CD14-positive monocyte (primary cell): Measurements from ENCODE around the gene ERGIC1. TPM values are rescaled to one million over a fixed set of nuclear protein-coding genes. Genes with fewer than 3 reads are reported as not detected.

Experiments
- DNase-seq, 3 donors: peaks; one replicate each; pipeline ENCODE4 v3.0.0-alpha.2; 2011 to 2022
- H2AFZ ChIP-seq: 2 replicates; pipeline ENCODE4 v1.6.0; 2012; ENCODE audit warnings: mild to moderate bottlenecking, low read depth, low read length, inconsistent platforms; ENCODE audit not compliant: insufficient read depth, poor library complexity, severe bottlenecking
- H3K27ac ChIP-seq, 2 donors: 1 replicate in 1 of 2; 2 replicates in 1 of 2; pipeline ENCODE4 v1.5.1; 2012 to 2013; ENCODE audit warnings: low read length in 2 of 2, control low read depth in 1 of 2, inconsistent platforms in 1 of 2, low read depth in 1 of 2, mild to moderate bottlenecking in 1 of 2
- H3K27me3 ChIP-seq, 2 donors: one replicate each; pipeline versions ENCODE4 v1.6.0 to v1.6.1; 2011 to 2013; ENCODE audit warnings: low read length in 2 of 2; ENCODE audit not compliant: control insufficient read depth in 2 of 2, insufficient read depth in 2 of 2
- H3K36me3 ChIP-seq, 2 donors: replicated peaks in 1 of 2; 1 replicate in 1 of 2; 2 replicates in 1 of 2; pipeline versions ENCODE4 v1.5.1 to v1.6.1; 2012 to 2013; ENCODE audit warnings: low read length in 2 of 2, control low read depth in 1 of 2, inconsistent platforms in 1 of 2, mild to moderate bottlenecking in 1 of 2; ENCODE audit not compliant: insufficient read depth in 2 of 2, control insufficient read depth in 1 of 2
- H3K4me1 ChIP-seq, 2 donors: 1 replicate in 1 of 2; 2 replicates in 1 of 2; pipeline versions ENCODE4 v1.5.1 to v1.6.1; 2012 to 2013; ENCODE audit warnings: low read length in 2 of 2, control low read depth in 1 of 2, inconsistent platforms in 1 of 2, mild to moderate bottlenecking in 1 of 2, moderate library complexity in 1 of 2; ENCODE audit not compliant: insufficient read depth in 2 of 2, control insufficient read depth in 1 of 2
- H3K4me2 ChIP-seq: replicated peaks from 2 replicates; pipeline ENCODE3; 2012; ENCODE audit warnings: low read length, moderate library complexity, mild to moderate bottlenecking; ENCODE audit not compliant: poor library complexity, severe bottlenecking; ENCODE audit errors: extremely low read depth
- H3K4me3 ChIP-seq, 3 experiments: fragments of 200-600 bp in 1 of 3; sonication (generic) in 1 of 3; replicated peaks in 1 of 3; 1 replicate in 2 of 3; 2 replicates in 1 of 3; pipeline ENCODE4 v1.5.1; 2011 to 2013; ENCODE audit warnings: low read length in 3 of 3, mild to moderate bottlenecking in 3 of 3, control low read depth in 2 of 3, low read depth in 2 of 3, inconsistent platforms in 1 of 3, moderate library complexity in 1 of 3
- H3K79me2 ChIP-seq: 2 replicates; pipeline ENCODE4 v1.6.0; 2012; ENCODE audit warnings: mild to moderate bottlenecking, control low read depth, inconsistent platforms, low read length, moderate library complexity; ENCODE audit not compliant: insufficient read depth
- H3K9ac ChIP-seq: 2 replicates; pipeline ENCODE4 v1.6.0; 2017; ENCODE audit warnings: low read length, mild to moderate bottlenecking; ENCODE audit not compliant: insufficient read depth, poor library complexity, severe bottlenecking
- H3K9me3 ChIP-seq, 2 donors: replicated peaks in 1 of 2; 1 replicate in 1 of 2; 2 replicates in 1 of 2; pipeline versions ENCODE4 v1.5.1 to v1.6.1; 2012 to 2013; ENCODE audit warnings: low read length in 2 of 2, control low read depth in 1 of 2; ENCODE audit not compliant: control insufficient read depth in 1 of 2, insufficient read depth in 1 of 2
- H4K20me1 ChIP-seq: 2 replicates; pipeline ENCODE4 v1.6.0; 2012; ENCODE audit warnings: mild to moderate bottlenecking, low read length, control low read depth, moderate library complexity; ENCODE audit not compliant: insufficient read depth
- H3K27ac Mint-ChIP-seq, 7 donors: one replicate each; pipeline ENCODE4 v1.8.0; 2020; ENCODE audit warnings: mild to moderate bottlenecking in 7 of 7, mixed read lengths in 7 of 7, moderate library complexity in 6 of 7, inconsistent platforms in 2 of 7
- H3K27me3 Mint-ChIP-seq, 3 donors: one replicate each; pipeline ENCODE4 v1.8.0; 2021 to 2022; ENCODE audit warnings: low read depth in 3 of 3, mild to moderate bottlenecking in 3 of 3, mixed read lengths in 3 of 3, moderate library complexity in 3 of 3, inconsistent platforms in 1 of 3
- H3K36me3 Mint-ChIP-seq, 2 donors: one replicate each; pipeline ENCODE4 v1.8.0; 2020; ENCODE audit warnings: mixed read lengths in 2 of 2, inconsistent platforms in 1 of 2, mild to moderate bottlenecking in 1 of 2
- H3K4me1 Mint-ChIP-seq: one replicate; pipeline ENCODE4 v1.8.0; 2020; ENCODE audit warnings: mild to moderate bottlenecking, mixed read lengths
- H3K4me3 Mint-ChIP-seq, 2 donors: one replicate each; pipeline ENCODE4 v1.8.0; 2020; ENCODE audit warnings: mild to moderate bottlenecking in 2 of 2, mixed read lengths in 2 of 2, moderate library complexity in 1 of 2
- H3K9me3 Mint-ChIP-seq, 7 donors: one replicate each; pipeline ENCODE4 v1.8.0; 2020 to 2022; ENCODE audit warnings: mixed read lengths in 7 of 7, mild to moderate bottlenecking in 6 of 7, moderate library complexity in 6 of 7, inconsistent platforms in 2 of 7
- WGBS: methylation state at CpG from one replicate; pipeline ENCODE4 v1.1.5; 2013; ENCODE audit warnings: missing lambda C conversion rate; ENCODE audit not compliant: insufficient coverage; 5-methylcytosine and 5-hydroxymethylcytosine counted together
- intact Hi-C, 2 donors: fragments of 100-400 bp; cut with micrococcal nuclease; formaldehyde crosslinking; loops; one replicate each; pipeline versions ENCODE4 v1.15.0 to v1.15.1; 2023
- polyA plus RNA-seq, 3 donors: library from polyadenylated mRNA; depleted of rRNA in 1 of 3; unstranded in 2 of 3; stranded (reverse) in 1 of 3; fragments of 300-500 nt in 2 of 3; fragments of >200 nt in 1 of 3; fragmentation: Illumina TruSeq in 2 of 3; gene quantifications; 1 replicate in 2 of 3; 2 replicates in 1 of 3; pipeline ENCODE4 v1.2.3, GENCODE V29; 2012 to 2021
- TF ChIP-seq, protein P1 (sequence below): fragments of 200-600 bp; IDR thresholded peaks from one replicate; pipeline ENCODE4 v1.8.0; 2022; ENCODE audit warnings: antibody characterized with exemption, mild to moderate bottlenecking

Gene ERGIC1
- polyA plus RNA-seq, 3 donors: 28.3 to 76.2 (median 34.1) TPM

DNA sequence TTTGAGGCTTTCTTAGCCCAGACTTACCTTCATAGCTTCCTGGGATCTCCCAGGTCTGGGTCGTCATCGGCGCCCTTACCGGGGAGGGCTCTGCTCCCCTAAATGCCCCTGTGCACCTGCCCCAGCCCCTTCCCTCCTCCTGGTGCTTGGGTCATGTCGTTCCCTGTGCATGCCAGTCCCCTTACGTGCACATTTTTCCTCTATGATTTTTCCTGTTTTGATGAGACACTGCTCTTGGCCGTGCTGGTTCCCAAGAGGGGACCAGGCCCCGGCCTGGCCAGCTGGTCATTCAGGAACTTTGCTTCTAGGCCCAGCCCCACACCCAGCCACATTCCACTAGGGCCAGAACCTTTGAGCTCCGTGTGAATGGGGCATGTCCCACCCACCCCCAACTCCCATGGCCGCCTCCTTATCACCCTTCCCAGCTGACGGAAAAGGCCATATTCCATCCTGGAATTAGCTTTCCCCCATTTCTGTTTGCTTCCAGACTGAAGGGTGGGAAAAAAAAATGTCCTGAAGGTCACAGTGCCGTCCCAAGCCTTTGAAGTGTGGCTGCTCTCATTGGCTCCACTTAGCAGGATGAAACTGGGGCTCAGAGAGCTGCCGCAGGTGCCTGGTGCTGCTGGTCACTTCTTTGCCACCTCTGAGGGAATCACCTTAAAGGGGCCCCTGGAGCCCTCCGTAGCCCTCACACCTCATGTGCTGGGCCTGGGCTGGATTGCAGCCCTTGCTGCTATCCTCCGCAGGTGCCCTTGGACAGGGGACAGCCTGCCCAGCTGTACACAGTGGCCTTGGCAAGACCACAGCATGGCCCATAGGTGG is 25.1 kb downstream of the ERGIC1 start:
- H3K9me3 Mint-ChIP-seq: no peaks in the 10 kb centered on the region
- H3K27me3 Mint-ChIP-seq: no peaks in the 10 kb centered on the region
- Histone ChIP-seq H2AFZ (no peak overlapping the region), H3K4me1 (no peaks in the 10 kb centered on the region), H3K9me3 (no peaks in the 10 kb centered on the region), H3K4me2 (no peak overlapping the region), H3K4me3 (no peak overlapping the region), H3K27ac (no peak overlapping the region), H4K20me1 (peaks cover 17% of the 10 kb centered on the region), H3K9ac (no peak overlapping the region), H3K36me3 (no peaks in the 10 kb centered on the region), H3K79me2 (no peaks in the 10 kb centered on the region), H3K27me3 (no peaks in the 10 kb centered on the region)
- peaks cover 11% of the 10 kb centered on the region for H3K4me1 Mint-ChIP-seq
- WGBS: 93% methylated on average over 13 of the region's 15 CpGs
- peaks cover 39 to 50% of the 10 kb centered on the region in 2 donors for H3K36me3 Mint-ChIP-seq
- DNase-seq: no peak
- peak overlapping the region in 3 of 7 donors; percentile 45 to 63 (median 63) for H3K27ac Mint-ChIP-seq
- TF ChIP-seq, protein P1, sequence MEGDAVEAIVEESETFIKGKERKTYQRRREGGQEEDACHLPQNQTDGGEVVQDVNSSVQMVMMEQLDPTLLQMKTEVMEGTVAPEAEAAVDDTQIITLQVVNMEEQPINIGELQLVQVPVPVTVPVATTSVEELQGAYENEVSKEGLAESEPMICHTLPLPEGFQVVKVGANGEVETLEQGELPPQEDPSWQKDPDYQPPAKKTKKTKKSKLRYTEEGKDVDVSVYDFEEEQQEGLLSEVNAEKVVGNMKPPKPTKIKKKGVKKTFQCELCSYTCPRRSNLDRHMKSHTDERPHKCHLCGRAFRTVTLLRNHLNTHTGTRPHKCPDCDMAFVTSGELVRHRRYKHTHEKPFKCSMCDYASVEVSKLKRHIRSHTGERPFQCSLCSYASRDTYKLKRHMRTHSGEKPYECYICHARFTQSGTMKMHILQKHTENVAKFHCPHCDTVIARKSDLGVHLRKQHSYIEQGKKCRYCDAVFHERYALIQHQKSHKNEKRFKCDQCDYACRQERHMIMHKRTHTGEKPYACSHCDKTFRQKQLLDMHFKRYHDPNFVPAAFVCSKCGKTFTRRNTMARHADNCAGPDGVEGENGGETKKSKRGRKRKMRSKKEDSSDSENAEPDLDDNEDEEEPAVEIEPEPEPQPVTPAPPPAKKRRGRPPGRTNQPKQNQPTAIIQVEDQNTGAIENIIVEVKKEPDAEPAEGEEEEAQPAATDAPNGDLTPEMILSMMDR: no peak
- no peak overlapping the region for H3K4me3 Mint-ChIP-seq
- intact Hi-C loops: no loop called here

DNA sequence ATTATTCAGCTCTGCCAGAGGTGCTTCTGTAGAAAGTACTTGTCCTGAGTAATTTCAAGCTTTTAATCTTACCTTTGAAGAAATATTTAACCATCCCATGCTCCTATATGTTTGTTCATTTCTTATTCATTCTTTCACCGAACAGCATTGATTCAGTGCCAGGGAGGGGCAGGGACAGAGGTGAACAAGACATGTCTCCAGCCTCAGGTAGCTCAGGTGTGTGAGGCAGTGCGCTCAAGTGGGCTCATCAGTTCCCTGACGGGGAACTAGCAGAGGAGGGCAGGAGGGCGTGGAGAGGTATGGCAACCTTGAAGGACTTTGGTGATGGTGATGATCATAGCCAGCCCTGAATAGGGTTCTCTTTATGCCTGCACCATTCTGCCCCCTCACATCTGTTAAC is 25.9 kb downstream of the ERGIC1 start:
- intact Hi-C loops: no loop called here
- H3K9me3 Mint-ChIP-seq: no peaks in the 10 kb centered on the region
- no peak overlapping the region for H3K9ac ChIP-seq
- no peak overlapping the region for H3K4me2 ChIP-seq
- H3K36me3 Mint-ChIP-seq: peaks cover 33 to 45% of the 10 kb centered on the region in 2 donors
- no peaks in the 10 kb centered on the region for H3K27me3 ChIP-seq
- DNase-seq: no peak
- H3K36me3 ChIP-seq: no peaks in the 10 kb centered on the region
- H3K4me3 Mint-ChIP-seq: no peak overlapping the region
- H3K27me3 Mint-ChIP-seq: no peaks in the 10 kb centered on the region
- no peak overlapping the region for H3K4me3 ChIP-seq
- H3K4me1 ChIP-seq: no peaks in the 10 kb centered on the region
- peaks cover 17% of the 10 kb centered on the region for H4K20me1 ChIP-seq
- TF ChIP-seq, protein P1: no peak
- H3K27ac Mint-ChIP-seq: peak overlapping the region in 3 of 7 donors; percentile 12 to 66 (median 40)
- peaks cover 11% of the 10 kb centered on the region for H3K4me1 Mint-ChIP-seq
- 100% methylated on average over 1 of the region's 4 CpGs for WGBS
- H3K79me2 ChIP-seq: no peaks in the 10 kb centered on the region
- no peak overlapping the region for H2AFZ ChIP-seq
- H3K9me3 ChIP-seq: no peaks in the 10 kb centered on the region
- H3K27ac ChIP-seq: no peak overlapping the region
